ENCODE data around the gene PPP1R10.

PPP1R10 gene

DNA sequence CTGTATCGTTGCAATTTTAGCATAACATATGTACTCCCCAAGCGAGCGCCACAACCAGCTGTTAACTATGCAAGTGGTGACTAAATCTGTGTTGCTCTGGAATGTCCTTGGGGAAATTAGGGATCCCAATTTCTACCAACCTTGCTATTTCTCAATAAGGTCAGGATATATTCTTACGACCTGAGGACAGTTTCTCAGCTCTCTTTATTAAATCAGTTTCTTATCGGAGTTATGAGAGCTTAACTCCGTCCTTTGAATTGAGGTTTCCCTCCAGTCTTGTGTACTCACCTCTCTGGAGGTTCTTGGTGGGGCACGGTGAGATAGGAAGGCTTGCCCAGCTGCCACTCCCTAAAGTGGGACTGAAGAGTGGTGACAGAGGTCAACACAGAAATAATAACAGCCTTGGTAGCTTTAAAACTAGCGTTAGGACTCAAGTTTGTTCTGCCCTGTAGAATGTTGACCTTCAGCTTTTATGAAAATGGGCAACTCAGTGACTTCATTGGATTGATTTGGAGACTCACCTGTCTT lies 1.3 kb upstream of the PPP1R10 start:
- no peak for DNase-seq

DNA sequence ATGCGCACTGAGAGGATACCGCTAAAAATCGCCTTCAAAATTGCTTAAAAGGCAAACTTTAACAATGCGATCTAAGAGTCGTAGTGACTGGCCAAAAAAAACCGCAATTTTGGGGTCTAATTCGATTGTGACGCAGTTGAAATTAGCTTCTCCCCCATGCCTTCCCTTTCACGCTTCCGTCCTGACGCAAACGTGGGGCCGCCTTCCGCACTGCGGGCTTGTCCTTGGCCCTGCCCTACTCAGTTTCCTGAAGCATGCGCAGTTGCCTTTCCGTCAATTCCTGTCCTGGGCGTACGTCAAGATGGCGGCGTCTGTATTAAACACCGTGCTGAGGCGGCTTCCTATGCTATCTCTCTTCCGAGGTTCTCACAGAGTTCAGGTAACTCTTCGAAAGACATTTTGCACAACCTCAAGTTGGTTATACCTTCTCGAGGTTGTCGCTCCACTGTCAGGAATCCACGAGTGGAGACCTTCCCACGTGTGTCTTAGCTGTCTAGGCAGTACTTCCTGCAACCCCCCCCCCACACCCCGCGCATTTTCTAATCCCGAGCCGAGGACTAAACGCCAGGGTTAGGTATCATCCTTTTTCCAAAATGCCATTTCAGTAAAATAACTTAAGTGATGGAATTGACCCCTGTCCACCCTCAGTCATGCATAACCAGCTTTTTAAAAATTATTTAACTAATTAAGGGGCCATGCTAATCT lies 674 bp upstream of the PPP1R10 start, which contains the start of gene MRPS18B:
TSS of gene MRPS18B (plus strand) at position 276 of the 705 bp plus-strand sequence. CDS start at position 302, 26 bp downstream.
- no peak for DNase-seq

DNA sequence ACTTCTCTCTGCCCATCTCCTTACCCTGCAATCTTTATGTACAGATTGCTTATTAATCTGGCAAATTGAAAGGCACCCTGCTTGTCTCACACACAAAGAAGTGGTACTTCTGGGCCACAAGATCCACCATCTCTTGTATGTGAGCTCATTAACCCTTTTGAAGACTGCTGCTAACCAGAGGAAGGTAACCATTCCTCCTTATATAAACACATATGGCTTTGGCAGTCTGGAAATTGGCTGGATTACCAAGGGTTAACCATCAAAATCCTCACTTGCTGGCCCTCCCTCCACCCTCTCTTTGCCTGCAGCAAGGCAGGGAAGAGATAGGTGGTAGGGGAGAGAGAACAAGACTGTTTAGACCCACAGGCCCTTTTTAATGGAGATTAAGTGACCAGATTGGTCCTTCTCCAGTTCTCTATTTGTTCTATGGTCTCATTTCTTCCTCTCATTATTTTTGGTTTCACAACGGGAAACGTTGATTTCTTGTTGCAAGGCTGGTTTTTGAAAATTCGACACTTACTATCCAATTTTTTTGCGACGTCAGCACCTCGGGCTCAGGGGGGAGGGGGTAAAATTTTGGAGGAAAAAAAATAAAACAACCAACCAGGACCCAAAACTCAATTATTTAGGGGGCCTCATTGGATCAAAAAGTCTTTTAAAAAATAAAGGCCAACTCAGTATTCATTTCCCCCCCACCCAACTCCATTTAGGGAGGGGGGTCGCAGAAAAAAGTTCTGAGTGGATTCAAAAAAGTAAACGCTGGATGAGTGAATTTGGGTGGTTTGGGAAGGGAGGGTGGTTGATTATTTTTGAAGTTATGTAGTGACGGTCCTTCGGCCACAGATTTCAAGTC lies 859 bp downstream of the PPP1R10 start:
- DNase-seq, result no peak

DNA sequence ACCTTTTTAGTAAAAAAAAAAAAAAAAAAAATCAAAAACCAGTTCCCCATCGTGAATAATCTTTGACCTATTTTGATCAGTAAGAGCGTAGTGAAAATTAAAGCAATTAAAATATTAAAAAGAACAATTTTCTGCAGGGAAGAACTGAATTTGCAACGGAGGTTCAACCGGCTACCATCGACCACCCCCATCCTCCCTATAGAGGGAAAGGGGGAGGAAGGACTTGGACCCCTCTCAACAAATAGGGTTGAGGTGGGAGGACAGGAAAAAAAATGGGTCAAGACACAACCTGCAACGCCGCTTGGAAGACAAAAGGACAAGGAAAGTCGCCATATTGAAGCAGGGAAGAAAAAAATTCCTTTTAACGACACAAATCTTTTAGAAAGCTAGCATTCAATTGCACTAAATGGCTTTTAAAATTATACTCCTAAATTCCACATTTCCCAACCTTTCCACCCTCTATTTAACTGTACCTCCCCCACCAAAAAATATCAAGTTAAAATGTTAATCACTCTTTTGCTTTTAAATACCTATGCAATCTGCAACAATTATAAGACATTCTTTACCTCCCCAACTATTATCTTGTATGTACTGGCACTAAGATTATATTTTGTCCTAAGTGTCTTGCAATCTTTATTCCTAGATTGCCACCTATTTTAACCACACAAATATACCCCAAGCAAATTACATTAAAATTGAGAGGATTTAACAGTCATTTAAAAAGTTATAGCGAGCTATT lies 1.7 kb downstream of the PPP1R10 start:
- no peak for DNase-seq

DNA sequence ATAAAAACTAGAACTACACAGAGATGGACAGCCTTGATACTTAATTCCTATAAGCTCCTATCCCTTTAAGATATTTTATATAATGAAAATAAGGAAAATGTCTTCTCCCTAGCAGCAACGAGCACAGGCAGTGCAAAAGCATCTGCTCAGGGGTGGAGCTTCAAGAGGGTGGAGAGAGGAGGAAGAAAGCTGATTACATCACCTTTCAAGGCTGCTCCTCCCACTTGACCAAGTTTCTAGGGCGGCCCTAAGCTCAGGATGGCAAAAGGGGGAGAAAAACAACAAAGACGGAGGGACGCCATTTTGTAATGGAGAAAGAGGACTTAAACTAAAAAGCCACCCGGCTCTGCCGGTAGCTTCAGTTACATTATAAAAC lies 2.2 kb downstream of the PPP1R10 start:
- no peak for DNase-seq

DNA sequence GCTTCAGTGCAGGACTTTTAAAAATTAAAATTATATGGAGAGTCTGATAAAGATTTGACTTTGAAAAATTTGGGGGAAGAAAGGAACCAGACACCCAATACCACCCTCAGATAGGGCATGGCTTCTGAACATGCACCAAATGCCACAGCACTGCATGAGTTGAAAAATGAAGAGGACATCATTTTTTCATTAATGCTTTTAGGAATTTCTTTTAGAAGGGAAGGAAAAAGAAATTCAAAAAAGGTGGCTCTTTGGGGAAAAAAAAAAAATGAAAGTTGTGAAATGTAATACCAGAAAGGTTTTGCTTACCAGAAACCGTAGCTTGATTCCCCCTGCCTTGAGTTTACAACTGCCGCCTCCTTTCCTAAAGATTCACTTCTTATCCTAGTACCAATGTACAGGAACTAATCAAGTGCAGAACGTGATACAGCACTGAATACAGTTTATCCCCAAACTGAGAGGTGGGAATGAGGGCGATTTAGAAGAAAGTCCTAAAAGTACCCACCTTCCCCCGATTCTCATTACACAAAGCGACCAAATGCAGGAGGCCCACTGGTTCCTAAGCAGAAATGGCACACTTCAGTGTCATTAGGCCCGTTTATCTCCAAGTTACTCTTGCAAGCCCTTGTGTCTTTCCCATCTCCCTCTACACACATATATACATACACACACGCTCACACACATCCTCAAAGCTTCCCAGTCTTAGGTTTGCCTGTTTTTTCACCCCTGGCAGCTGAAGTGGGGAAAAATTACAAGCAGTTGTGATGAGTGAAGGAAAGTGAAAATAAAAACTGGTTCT lies 2.8 kb downstream of the PPP1R10 start:
- DNase-seq, result no peak

DNA sequence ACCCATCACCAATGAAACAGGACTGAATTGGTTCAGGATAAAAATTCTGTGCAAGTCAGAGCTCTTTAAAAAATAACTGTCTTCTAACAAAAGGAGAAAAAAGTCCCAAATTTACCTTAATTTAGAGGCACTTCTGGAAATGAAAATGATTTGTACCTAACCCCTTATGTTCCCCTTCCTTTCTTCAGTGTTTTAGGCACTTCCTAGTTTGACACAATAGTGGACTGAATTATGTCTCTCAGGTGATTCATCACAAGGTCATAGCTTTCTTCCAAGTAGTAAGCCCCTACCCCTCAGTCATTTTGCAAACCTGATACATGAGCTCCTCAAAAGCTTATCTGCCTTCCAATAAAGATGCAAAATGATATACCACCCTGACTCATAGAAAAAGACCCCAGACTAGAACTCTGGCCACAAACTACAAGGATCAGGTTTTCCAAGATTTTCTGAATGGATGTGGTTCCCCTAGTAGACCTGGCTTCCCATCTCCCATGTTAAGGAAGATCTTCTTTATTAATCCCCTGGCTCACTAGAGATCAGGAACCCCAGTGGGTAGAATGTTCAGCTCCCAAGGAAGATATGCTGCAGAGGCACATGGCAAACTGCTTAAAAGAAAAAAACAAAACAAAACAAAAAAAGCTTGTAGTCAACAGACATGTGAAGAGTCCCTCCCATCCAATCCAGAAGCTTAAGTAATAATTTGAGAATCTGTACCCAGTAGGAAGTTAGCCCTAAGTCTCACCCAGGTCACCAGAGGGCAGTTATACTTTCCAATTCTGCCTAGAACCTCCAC lies 3.6 kb downstream of the PPP1R10 start:
- DNase-seq, result no peak

DNA sequence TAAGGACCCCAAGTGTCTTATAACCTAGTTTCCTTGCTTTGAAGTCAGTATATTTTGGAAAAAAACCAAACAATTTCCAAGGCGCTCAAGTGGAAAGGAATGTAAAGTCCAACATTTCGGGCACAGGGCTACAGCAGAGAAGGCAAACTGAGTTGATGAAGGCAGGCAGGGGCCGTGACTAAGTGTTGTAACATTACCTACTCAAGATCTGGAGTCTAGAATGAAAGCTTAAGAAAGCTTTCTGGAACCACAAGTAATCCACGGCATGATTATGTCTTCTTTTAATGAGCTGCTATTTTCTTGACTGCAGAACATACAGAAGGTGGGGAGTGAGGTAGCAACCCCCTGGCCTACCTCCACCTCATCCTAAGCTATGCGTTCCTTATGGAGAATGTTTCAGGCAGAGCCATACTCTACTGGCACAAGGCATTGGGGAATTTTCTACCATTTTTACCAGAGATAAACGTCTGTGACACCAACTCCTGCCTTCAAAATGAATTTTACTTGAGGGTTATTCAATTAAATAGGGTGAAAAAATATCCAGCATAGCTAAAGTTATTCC lies 4.3 kb downstream of the PPP1R10 start:
- no peak for DNase-seq

DNA sequence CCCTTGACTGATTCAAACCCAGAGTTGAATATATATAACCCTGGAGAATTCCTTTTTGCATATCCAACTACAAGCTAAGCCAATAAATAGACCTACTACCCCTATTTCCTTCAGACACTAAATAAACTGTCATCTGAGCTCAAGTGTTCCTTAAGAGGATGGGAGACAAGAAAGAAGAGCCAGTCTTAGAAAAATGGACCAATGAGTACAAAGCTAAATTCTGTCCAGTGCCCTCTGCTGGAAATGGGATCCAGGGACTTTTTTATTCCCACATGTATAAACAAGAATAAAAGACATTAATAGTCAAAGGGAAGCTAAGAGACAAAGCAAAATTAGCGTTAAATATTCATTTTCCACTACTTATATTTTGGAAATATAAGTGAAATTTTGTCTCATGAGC lies 4.8 kb downstream of the PPP1R10 start:
- DNase-seq, result no peak

DNA sequence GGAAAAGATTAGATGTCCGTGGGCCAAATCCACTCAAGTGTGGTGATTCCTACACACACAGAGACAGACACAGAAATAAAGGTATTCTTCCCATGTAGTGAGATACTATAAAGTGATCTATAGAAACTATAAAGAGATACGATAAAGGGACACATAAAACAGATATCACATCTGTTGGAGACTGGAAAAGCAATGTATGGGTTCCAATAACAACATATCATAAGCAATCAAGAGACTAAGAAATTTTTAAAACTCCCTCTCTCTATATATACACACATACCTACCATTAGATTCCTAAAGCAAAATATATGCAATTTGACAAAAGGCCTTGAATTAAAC lies 5.2 kb downstream of the PPP1R10 start:
- no peak for DNase-seq

DNA sequence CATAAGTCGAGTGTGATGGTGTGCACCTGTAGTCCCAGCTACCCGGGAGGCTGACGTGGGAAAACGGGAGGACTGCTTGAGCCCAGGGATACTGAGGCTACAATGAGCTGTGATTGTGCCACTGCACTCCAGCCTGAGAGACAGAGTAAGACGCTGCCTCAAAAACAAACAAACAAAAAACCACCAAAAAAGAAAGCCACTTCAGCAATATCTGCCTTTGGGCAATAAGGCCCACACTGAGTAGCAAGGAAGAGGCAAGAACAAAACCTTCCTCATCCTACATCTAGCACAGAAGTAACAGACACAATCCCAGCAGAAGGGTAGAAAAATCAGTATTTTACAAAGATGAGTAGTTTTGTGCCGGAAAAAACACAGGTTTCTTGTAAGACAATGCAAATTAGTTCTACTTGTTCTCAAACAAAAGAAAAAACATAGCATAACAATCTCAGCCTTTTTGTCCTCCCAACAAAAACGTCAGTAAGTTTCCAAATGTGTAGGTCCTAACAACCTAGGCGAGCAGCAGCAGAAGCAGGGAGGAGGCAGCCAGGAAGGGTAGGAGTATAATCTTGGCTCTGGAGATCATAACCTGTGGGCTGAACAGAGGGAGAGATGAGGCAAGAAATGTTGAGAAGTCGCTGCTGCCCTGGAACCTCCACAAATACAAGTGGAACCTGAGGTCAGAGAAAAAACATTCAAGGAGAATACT lies 5.7 kb downstream of the PPP1R10 start:
- DNase-seq, result no peak

DNA sequence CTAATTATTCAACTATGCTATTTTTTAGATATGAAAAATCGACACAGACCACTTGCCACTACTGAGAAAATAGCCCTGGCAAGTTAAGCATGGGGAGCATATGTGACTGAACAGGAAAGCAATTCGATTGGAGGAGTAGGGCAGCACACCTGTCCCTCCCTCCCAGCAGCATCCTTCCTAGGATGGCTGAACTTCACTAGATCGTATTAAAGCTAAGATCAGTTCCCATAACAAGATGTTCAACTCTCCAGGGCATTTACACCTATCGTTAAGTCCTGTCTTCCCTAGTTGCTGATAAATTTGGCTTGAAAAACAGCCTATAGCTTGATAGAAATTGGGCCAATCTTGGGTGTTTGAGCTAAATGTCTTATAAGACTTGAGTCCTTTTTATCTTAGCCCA lies 7.0 kb downstream of the PPP1R10 start:
- DNase-seq, result no peak

DNA sequence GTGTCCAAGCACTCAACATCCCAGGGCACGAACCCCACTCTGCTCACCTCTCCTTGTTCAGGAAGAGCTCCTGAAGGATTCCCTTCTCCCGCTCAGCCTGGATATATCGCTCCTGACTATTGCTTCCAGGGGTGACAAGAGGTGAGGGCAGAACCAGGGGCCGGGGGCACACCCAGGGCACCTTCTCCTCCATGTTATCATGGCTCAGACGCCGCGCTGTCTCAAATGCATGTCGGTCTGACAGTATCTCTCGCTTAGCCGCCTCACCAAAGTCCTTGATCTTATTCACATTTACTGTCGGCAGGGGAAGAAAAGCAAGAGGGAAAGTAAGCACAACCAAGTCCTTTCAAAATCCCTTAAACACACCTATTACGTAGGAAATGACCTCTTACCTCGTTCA lies 13.1 kb downstream of the PPP1R10 start:
- DNase-seq, result no peak

DNA sequence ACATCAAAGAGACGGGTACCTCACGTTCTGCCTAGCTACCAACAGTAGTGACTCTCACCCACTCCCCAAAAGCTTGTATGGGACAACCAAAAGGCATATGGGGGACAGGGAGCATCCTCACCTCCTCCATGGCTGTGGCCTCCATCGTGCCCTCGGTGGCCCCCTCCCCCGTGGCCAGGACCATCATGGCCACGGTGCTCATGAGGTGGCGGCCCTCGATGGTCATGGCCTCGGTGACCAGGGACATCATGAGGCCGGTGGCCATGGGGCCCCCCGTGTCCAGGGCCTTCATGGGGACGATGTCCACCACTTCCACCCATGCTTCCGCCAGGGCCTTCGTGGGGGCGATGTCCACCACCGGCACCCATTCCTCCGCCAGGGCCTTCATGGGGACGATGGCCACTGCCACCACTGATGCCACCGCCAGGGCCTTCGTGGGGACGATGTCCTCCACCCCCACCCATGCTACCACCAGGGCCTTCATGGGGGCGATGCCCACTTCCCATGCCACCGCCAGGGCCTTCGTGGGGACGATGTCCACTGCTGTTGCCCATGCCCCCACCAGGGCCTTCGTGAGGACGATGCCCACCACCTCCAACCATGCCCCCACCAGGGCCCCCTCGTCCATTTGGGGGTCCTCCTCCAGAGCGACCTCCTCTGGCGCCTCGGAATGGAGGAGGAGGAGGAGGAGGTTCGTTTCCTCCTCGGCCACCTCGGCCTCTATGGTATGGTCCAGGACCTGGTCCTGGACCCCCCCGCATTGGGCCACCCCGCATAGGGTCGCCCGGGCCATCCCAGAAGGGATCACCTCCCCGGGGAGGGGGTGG lies 15.0 kb downstream of the PPP1R10 start:
- DNase-seq, result no peak

DNA sequence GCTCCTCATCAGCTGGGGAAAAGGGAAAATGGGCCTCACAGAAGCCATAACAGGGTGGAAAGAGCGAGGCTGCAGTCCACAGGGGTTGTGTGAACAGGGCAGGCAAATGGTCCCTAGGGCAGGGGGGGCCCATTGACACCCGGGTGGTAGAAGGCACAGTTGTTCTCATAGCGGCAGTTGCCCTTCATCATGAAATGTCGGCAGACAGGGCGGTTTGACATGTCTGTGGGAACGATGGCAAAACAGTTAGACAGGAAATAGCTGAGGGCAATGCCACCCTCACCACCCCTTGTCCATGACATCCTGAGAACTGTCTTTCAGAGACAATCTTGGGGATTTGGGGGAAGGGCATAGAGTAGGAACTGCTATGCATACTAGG lies 15.6 kb downstream of the PPP1R10 start:
- no peak for DNase-seq

DNA sequence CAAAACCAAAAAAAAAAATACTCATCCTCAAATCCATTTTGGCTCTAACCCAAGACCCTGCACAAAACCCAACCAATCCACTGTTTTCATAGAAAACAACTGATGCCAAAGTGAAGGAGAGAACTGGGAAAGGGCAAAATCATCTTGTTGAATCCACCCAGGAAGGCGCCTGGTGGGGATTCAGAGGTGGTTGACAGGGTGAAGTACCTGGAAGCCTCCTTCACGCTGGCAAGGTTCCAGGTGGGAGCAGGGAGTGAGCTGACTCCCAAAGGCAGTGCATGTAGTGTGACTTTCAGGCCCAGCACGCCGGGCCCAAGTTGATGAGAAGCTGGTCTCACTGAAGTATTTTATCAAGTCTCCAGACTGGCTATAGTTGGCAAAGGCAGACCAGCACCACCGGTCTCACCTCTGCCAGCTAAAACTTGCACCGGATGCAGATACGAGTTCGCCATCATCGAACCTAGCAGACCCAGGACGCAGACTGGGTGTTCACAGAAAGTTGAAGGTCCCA lies 16.5 kb downstream of the PPP1R10 start:
- no peak for DNase-seq

DNA sequence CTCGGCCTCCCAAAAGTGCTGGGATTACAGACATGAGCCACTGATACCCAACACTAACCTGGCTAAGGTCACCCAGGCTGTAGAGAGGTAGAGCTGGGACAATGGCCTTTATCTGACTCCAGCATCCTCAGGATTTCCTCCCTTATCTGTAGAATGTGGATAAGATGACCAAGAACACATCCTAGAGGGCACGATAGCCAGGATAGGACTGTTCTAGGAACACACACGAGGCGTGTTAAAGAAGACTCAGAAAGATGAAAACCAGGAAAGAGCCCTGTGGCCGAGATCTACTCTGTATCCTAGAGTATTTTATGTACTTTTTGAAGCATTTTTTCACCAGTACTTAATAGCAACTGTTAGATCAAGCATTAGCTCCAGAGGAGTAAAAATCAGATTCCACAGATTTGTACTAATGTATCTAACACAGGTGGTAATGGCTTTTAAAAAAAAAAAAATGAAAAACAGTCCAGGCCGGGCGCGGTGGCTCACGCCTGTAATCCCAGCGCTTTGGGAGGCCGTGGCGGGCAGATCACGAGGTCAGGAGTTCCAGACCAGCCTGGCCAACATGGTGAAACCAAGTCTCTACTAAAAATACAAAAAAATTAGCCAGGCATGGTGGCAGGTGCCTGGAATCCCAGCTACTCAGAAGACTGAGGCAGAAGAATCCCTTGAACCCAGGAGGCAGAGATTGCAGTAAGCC lies 17.3 kb downstream of the PPP1R10 start:
- no peak for DNase-seq

DNA sequence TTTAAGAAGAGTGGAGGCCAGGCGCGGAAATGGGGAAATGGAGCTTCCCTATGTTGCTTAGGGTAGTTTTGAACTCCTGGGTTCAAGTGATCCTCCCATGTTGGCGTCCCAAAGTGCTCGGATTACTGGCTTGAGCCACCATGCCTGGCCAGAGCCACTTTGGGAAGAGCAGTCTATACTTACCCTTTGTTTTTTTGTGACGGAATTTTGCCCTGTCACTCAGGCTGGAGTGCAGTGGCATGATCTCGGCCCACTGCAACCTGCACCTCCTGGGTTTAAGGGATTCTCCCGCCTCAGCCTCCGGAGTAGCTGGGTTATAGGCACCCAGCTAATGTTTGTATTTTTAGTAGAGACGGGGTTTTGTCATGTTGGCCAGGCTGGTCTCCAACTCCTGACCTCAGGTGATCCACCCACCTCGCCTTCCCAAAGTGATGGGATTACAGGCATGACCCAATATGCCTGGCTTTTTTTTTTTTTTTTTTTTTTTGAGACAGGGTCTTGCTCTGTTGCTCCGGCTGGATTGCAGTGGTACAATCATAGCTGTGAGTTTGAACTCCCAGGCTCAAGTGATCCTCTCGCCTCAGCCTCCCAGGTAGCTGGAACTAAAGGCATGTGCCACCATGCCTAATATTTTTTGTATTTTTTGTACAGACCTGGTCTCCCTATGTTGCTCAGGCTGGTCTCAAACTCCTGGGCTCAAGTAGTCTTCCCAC lies 18.0 kb downstream of the PPP1R10 start:
- DNase-seq, result no peak
